GDM1 (cell line): ENCODE measurements around the gene WASHC2A.
"Not testable (repeated sequence)": the region's sequence is repeated elsewhere in the genome, so short reads cannot be mapped to it uniquely, and the experiment has no call there.

Experiments
- DNase-seq: peaks from one replicate; lab custom pipeline; 2025; lab: John Stamatoyannopoulos, UW

The WASHC2A gene

DNA sequence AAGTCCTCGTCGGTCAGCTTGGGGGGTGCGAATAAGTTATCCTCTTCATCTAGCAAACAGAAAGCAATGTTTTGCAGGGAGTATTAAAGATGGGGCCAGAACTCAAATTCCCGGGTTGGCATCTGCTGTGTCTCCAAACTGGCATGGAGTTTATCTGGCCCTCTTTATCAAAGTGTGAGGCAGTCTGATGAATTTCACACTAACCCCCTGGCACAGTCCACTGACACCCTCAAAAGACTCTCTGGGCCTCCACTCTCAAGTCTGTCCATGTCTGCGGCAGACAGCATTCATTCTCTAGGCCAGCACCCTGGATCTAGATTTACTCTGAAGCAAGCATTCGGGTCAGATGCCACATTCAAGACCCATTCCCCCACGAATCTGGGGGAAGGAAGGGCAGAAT lies 6.2 kb upstream of the WASHC2A start:
- not testable (repeated sequence) for DNase-seq

DNA sequence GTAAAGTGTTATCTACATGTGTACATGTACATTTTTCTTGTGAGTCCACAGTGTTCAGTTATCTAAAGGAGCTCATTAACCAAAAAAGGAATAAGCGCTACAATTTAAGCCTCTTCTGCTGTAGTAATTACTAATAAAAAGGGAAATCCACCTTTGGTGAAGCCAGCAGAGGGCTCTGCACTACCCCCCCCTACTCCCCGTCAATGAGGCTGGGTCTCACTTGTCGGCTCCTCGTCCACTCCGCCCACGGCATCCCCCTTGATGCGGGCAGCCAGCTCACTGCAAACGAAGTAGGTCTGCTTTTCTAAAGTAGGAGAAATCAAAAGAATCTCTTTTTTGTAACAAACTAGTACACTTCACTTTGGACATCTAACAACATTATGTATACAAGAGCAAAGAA lies 4.7 kb upstream of the WASHC2A start:
- no peak for DNase-seq

DNA sequence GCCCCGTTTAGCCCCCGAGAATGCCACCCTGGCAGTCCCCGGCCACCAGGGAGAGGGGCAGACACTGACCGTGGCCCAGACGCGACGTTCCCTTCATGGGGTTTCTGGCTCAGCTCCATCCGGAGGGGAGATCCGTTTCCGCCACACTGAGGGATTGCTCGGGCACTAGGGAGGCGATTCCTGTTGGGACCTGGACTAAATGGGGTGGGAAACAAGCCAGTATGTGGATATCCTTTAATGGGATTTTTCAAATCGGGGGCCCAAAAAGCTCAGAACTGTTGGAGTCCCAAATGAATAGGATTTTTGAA lies 552 bp downstream of the WASHC2A start:
- DNase-seq, result not testable (repeated sequence)

DNA sequence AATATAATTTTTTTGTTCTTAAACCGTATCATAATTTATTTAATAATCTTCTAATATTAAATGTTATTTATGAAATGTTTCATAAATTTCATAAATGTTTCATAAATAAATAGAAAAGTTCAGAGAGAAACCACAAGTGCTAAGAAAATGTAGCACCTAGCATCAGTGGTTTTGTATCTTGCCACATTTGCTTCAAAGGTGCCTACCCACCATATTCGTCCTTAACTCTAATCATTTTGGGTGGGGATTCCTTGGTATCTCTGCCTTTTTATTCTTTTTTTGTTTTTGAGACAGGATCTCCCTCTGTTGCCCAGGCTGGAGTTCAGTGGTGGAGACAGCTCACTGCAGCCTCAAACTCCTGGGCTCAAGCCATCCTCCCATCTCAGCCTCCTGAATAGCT lies 7.4 kb downstream of the WASHC2A start:
- not testable (repeated sequence) for DNase-seq

DNA sequence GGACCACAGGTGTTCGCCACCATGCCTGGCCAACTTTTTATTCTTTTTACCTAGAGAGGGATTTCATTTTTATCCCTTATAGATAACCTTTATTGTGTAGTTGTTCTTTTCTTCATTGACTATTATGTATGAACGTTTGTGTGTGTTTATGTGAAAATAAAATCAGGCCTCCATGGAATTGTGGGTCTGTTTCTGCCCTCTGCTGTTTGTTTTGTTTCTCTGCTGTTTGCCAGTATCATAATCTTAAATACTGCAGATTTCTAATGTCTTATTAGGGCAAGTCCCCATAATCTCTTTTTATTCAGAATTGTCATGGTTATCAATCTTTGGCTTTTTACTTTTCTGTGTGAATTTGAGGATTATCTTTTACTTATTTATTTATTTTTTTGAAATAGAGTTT lies 7.8 kb downstream of the WASHC2A start:
- not testable (repeated sequence) for DNase-seq

DNA sequence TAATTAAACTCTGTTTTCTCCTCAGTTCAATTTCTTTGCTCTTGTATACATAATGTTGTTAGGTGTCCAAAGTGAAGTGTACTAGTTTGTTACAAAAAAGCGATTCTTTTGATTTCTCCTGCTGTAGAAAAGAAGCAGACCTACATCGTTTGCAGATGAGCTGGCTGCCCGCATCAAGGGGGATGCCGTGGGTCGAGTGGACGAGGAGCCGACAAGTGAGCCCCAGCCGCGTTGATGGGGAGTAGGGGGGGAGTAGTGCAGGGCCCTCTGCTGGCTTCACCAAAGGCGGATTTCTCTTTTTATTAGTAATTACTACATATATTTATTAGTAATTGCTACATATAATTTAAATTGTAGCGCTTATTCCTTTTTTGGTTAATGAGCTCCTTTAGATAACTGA lies 23.6 kb downstream of the WASHC2A start:
- not testable (repeated sequence) for DNase-seq

DNA sequence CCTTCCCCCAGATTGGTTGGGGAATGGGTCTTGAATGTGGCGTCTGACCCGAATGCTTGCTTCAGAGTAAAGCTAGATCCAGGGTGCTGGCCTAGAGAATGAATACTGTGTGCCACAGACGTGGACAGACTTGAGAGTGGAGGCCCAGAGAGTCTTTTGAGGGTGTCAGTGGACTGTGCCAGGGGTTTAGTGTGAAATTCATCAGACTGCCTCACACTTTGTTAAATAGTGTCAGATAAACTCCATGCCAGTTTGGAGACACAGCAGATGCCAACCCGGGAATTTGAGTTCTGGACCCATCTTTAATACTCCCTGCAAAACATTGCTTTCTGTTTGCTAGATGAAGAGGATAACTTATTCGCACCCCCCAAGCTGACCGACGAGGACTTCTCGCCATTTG lies 25.2 kb downstream of the WASHC2A start:
- not testable (repeated sequence) for DNase-seq

DNA sequence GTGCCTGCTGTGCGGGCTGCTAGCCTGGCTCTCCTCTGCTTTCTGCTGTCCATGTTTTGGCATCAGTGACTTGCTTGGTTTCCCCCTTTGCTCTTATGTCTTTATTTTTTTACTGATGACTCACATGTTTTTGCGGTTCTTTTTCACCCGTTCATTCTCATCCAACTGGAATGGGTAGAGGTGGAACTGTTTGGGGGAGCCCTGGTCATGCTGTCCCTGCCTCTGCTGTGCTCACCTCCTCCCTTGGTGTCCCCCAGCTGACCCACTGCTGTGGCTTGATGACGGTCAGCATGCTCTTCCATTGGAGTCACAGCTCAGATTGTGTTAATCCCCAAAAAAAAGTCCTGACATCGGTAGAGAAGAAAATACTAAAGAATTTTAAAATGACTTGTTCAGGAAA lies 26.9 kb downstream of the WASHC2A start:
- not testable (repeated sequence) for DNase-seq

DNA sequence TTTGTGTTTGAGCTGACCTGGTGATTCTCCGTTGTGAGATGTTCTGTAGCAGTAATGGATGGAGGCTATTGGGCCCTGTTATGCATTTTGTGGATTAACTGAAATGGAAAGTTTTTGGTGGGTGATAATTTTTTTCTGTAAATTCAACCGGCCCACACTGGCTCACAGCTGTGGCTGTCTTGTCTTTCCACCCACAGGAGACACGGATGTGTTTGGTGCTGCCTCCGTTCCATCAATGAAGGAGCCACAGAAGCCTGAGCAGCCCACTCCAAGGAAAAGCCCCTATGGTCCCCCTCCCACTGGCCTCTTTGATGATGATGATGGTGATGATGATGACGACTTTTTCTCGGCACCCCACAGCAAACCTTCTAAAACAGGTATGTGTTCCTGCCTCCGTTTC lies 27.6 kb downstream of the WASHC2A start:
- not testable (repeated sequence) for DNase-seq

DNA sequence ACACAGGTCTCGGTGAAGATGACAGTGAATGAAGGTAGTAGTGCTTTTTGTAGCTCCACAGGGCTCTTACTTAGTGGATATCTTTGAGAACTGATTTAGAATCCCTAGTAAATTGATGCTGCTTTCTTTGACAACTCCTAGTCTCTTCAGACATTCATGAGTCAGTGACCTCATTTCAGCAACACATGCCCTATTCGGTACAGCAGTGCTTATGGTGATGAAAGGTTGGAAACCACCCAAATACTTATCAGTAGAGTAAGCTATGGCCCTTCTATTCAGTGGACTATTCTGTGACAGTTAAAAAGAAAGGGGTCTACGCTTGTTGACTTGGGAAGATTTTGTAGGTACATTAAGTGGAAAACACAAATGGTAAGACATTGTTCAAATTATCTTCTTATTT lies 29.0 kb downstream of the WASHC2A start:
- DNase-seq, result not testable (repeated sequence)

DNA sequence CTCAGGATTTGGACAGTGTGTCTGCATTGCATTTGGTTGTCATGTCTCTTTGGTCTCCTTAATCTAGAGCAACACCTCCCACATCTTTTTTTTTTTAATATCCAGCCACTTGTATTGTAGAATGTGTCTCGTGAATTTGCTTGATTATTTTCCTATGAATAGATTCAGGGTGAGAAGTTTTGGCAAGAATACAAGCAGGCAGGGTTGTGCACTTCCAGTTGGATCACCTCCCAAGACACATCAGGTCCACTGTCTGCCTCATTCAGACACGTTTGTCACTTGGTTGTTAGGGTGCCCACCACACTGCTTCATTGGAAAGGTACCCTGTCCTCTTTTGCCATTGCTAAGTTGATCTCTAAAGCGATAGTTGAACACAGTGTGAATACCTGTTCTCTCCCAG lies 30.9 kb downstream of the WASHC2A start:
- DNase-seq, result not testable (repeated sequence)

DNA sequence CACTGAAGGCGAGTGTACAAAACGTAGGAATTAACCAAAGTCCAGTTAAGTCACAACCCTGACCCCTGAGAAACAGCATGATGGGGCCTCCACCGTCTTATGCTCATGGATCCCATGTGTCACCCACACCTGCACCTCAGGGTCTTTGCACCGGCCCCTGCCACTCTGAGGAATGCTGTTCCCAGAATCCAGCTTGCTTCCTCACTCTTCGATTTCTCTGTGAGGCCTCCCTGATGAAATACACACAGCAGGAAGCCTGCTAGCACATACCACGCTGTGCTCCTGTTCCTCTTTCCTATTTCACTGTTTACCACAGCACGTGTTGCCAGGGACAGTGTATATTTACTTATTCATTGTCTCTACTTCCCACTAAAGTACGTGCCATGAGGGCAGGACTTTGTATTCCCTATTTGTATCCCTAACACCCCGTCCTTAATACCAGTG lies 33.4 kb downstream of the WASHC2A start:
- not testable (repeated sequence) for DNase-seq

DNA sequence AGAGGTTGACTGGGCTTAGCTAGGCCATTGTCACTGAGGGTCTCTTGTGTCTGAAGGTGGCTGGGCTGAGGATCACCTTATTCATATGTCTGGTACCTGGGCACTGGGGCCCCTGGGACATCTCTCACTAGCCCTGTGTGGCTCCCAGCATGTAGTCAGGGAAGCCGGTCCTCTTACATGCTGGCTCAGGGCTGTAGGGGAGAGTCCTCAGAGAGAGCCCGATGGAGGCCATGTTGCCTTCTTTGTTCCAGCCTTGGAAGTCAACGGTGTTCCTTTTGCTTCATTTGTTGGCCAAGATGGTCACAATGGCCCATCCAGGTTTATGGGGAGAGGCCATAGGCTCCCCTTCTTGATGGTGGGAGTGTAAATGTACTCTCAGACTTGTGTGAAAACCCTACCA lies 34.0 kb downstream of the WASHC2A start:
- DNase-seq, result not testable (repeated sequence)

DNA sequence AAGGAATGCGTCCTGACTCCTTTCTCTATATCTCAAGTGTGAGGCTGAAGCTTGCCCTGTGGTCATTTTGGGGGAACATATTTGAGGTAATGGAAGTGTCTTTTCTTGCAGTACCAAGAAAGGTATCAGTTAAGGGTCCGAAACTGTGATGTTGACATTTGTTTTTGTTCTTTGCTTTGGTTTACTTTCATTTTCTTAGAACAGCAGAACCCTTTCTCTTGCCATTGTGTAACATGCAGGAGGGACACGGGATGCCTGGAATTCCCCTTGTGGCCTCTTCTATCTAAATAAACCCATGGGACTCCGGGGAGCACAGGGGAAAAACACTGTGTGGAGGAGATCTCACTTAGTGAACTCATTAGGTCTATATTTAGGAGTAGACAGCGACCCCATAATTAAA lies 34.5 kb downstream of the WASHC2A start:
- DNase-seq, result not testable (repeated sequence)

DNA sequence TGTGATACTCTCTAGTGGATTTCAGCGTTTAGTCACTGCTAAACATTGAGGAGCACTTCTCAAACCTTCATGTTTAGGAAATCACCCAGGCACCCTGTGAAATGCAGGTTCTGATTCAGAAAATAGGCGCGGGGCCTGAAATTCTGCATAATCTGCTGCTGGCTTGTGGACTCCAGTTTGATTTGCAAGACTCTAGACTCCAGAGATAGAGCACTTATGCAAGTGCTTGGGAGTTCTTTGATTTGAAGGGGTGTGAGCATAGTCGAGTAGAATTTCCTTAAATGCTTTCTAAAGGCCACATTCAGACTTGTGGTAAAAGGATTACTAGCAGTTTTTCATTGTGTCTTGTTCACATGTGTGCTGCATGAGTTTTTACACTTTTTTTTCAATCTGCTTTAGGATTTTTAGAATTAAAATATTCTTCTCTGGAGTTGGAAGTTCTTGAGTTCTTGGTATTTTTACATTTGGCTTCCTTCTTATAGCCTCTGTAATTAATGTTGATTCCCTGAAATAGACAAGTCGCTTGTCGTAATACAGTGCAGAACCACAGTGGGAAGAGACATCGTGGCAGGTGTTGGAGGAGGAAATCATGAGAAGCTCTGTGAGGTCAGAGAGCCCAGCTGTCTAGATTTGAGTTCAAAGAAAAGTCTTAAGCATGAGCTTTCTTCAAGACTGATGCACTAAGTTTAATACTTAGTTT lies 41.4 kb downstream of the WASHC2A start:
- DNase-seq, result not testable (repeated sequence)

DNA sequence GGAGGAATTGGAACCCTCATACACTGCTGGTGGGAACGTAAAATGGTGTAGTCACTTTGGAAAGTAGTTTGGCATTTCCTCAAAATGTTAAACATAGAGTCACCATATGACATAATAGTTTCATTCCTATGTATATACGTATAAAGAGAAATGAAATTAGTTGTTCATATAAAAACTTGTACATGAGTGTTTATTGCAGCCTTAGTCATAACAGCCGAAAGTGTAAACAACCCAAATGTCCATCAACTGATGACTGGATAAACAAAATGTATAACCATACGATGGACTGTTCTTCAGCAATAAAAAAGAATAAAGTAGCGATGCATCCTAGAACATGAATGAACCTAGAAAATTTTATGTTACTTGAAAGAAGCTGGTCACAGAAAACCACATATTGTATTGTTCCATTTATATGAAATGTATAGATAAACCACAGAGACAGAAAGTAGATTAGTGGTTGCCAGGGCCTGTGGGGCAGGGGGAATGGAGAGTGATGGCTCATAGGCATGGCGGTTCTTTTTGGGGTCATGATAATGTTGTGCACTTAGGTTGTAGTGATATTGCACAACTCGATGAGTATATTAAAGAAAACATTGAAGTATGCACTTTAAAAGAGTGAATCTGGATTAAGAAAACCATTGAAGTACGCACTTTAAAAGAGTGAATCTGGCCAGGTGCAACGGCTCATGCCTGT lies 44.8 kb downstream of the WASHC2A start:
- DNase-seq, result not testable (repeated sequence)

DNA sequence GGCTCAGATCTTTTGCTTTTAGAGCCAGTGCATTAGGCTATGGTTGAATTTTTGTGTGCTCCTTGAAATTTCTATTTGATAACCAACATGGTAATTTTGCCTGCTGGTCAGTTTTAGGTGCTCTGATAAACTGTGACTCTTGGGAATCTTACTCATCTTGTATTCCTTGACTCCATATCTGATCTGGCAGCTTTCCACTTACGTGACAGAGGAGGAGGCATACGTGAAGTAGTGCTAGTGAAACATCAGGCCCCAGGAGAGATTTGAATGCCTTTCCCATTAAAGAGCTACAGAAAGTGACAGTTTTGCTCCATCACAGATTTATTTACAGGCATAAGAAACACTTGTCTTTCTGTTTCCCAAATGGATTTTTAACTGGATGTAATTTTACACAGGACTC lies 59.0 kb downstream of the WASHC2A start:
- not testable (repeated sequence) for DNase-seq

DNA sequence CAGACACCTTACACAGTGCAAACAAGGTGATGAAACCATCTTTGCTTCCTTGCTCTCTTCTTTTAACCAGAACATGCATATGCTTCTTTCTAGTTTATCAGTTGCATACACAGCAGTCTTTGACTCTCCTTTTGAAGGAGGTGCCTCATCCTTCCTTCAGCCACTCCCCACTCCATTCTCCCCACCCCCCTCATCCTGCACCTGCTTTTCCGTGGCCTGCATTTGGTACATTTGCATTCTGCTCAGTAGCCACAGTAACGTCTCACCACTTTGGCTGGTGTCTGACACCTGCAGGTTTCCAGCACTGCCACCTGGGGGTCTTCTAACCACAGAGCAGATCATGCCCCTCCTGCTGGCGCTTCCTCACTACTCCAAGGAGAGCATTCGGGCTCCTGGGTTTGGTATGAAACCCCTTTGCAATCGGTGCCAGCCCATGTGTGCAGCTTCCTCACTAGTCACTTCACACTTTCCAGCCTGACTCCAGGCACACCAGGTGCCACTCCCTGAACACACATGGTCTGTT lies 60.1 kb downstream of the WASHC2A start:
- not testable (repeated sequence) for DNase-seq

DNA sequence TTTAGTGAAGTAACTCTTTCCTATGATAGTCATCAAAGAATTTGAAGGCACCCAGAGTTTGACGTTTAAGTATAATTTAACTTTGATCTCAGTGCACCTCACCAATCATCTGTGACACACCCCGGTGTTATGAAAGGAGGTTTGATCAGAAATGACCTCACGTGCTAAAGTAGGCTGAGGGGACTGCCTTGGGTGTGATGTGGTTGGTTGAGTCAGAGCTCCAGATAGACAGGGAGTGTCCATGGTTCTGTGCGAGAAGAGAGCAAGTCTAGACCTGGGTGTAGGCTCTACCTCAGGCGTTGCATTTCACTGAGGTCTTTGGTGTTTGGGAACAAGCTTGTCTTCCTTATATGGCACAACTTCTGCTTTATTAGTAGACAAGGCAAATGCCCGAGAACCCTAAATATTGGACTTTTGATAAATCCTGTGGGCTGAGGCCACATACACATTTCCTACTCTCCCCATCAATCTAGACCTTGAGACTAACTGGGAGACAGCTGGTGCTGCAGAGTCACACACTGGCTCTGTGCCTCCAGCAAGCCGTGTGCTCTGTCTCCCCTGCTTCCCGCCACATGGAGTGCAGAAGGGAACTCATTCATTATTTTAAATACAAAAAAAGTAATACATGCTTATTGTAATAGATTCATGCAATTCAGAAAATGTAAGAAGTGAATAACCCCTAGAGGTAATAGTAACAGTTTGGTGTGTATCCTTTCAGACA lies 63.7 kb downstream of the WASHC2A start:
- not testable (repeated sequence) for DNase-seq

DNA sequence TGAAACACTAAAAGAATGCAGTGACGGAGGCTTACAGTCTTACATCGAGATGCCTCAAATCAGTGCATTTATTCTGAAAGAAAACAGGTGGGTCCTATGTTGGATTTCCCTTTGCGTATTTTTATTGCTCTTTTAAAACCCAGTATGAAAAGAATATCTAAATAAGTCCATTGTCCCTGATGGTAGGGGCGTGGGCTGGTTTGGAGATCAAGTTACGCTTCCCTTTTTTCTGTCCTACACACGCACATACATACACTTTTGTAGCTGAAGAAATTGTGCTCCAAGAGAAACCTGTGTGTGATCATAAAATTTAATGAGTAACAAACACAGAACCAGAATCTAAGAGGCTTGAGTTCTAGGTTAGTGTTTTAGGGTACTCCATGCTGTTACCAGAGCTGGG lies 64.6 kb downstream of the WASHC2A start:
- DNase-seq, result not testable (repeated sequence)

DNA sequence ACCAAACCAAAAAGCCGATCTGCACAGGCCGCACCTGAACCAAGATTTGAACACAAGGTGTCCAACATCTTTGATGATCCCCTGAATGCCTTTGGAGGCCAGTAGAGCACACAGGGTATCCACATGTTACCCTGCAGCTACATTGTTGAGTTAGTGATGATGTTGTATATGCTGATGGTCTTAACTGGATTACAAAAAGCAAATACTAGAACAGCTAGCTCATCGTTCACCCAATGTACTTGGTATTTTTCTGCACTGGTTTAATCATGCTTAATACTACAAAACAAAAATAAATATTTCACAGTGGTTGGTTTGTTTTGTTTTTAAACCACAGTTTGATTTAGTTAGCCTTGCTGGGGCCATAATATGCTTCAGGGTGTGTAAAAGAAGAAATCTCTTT lies 65.1 kb downstream of the WASHC2A start:
- not testable (repeated sequence) for DNase-seq

DNA sequence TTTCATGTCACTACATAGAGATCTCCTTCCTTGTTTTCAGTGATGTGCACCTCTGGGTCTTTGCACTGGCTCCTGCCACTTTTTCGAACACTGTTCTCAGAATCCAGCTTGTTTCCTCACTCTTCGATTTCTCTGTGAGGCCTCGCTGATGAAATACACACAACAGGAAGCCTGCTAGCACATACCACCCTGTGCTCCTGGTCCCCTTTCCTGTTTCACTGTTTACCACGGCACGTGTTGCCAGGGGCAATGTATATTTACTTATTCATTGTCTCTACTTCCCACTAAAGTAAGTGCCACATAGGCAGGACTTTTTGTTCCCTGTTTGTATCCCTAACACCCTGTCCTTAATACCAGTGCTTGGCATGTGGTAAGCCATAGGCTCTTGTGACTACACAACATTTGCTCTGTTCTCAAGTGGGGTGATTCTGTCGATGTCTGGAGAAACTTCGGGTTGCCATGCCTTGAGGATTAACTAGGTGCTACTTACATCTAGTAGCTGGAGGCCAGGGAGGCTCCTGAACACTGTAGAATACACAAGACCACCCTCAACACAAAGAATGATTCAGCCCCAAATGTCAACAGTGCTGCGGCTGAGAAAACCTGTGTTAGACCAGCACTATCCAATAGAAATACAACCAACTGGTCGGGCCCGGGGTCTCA lies 75.9 kb downstream of the WASHC2A start:
- not testable (repeated sequence) for DNase-seq
